ENCODE measurements around the gene TMEM239.
A peak's percentile ranks its signal among the peaks of the same experiment; 100 is the strongest.
"Not testable (repeated sequence)": the region's sequence is repeated elsewhere in the genome, so short reads cannot be mapped to it uniquely, and the experiment has no call there.

The TMEM239 gene

GRCh38 chr20:2799688-2800520 lies 16.3 kb upstream of the TMEM239 start:
- H3K4me3 ChIP-seq (ENCODE audit: low read depth, low read length) = peak overlapping the region; percentile 82

- peak within 1 kb of the TSS; percentile 82 for H3K4me3 ChIP-seq (ENCODE audit: low read depth, low read length)
Observed at GRCh38 chr20:2800521-2801285, 15.5 kb upstream of the TMEM239 start, which contains the start of gene CPXM1. Gene CPXM1, minus strand, starts transcription at chr20:2800627. Its CDS starts 55 bp downstream, at chr20:2800572.

- peak overlapping the region; percentile 41 for H3K4me3 ChIP-seq (ENCODE audit: low read depth, low read length)
Observed at GRCh38 chr20:2801286-2801728, 14.9 kb upstream of the TMEM239 start.

GRCh38 chr20:2804041-2804828 lies 11.9 kb upstream of the TMEM239 start:
- no peak overlapping the region for H3K4me3 ChIP-seq (ENCODE audit: low read depth, low read length)

GRCh38 chr20:2804852-2805688 lies 11.1 kb upstream of the TMEM239 start:
- peak overlapping the region; percentile 18 for H3K4me3 ChIP-seq (ENCODE audit: low read depth, low read length)

- H3K4me3 ChIP-seq (ENCODE audit: low read depth, low read length) = no peak overlapping the region
Observed at GRCh38 chr20:2805689-2806350, 10.3 kb upstream of the TMEM239 start.

GRCh38 chr20:2806351-2806701 lies 9.8 kb upstream of the TMEM239 start:
- no peak overlapping the region for H3K4me3 ChIP-seq (ENCODE audit: low read depth, low read length)

- H3K4me3 ChIP-seq (ENCODE audit: low read depth, low read length) = no peak overlapping the region
Observed at GRCh38 chr20:2807019-2807418, 9.1 kb upstream of the TMEM239 start.

GRCh38 chr20:2807929-2808328 lies 8.2 kb upstream of the TMEM239 start:
- not testable (repeated sequence) for H3K4me3 ChIP-seq (ENCODE audit: low read depth, low read length)

- no peak overlapping the region for H3K4me3 ChIP-seq (ENCODE audit: low read depth, low read length)
Observed at GRCh38 chr20:2809690-2810089, 6.5 kb upstream of the TMEM239 start.

GRCh38 chr20:2812189-2812588 lies 4.0 kb upstream of the TMEM239 start:
- no peak overlapping the region for H3K4me3 ChIP-seq (ENCODE audit: low read depth, low read length)

GRCh38 chr20:2814076-2814475 lies 2.1 kb upstream of the TMEM239 start:
- no peak overlapping the region for H3K4me3 ChIP-seq (ENCODE audit: low read depth, low read length)

- no peak within 1 kb of the TSS for H3K4me3 ChIP-seq (ENCODE audit: low read depth, low read length)
Observed at GRCh38 chr20:2814587-2815051, 1.5 kb upstream of the TMEM239 start, which contains the start of gene C20orf141. Gene C20orf141, plus strand, starts transcription at chr20:2814987. Its CDS starts 198 bp downstream, at chr20:2815185.

GRCh38 chr20:2815242-2815900 lies 793 bp upstream of the TMEM239 start:
- no peak overlapping the region for H3K4me3 ChIP-seq (ENCODE audit: low read depth, low read length)

GRCh38 chr20:2816583-2817340 lies 598 bp downstream of the TMEM239 start:
- no peak overlapping the region for H3K4me3 ChIP-seq (ENCODE audit: low read depth, low read length)

- no peak overlapping the region for H3K4me3 ChIP-seq (ENCODE audit: low read depth, low read length)
Observed at GRCh38 chr20:2817341-2817726, 1.2 kb downstream of the TMEM239 start.

- no peak overlapping the region for H3K4me3 ChIP-seq (ENCODE audit: low read depth, low read length)
Observed at GRCh38 chr20:2817891-2818595, 1.9 kb downstream of the TMEM239 start.

Measured in iPS-11a (cell line).